GM21423 (cell line): ENCODE measurements around the gene SIPA1L3.
A peak's percentile ranks its signal among the peaks of the same experiment; 100 is the strongest.
"Not testable (repeated sequence)": the region's sequence is repeated elsewhere in the genome, so short reads cannot be mapped to it uniquely, and the experiment has no call there.

Source experiments
- ATAC-seq: cut with Tn5 transposase; IDR thresholded peaks from one replicate; pipeline ENCODE4 v1.9.1; 2021; ENCODE audit warnings: mild to moderate bottlenecking, moderate library complexity; ENCODE audit not compliant: unreplicated experiment

SIPA1L3 gene

DNA sequence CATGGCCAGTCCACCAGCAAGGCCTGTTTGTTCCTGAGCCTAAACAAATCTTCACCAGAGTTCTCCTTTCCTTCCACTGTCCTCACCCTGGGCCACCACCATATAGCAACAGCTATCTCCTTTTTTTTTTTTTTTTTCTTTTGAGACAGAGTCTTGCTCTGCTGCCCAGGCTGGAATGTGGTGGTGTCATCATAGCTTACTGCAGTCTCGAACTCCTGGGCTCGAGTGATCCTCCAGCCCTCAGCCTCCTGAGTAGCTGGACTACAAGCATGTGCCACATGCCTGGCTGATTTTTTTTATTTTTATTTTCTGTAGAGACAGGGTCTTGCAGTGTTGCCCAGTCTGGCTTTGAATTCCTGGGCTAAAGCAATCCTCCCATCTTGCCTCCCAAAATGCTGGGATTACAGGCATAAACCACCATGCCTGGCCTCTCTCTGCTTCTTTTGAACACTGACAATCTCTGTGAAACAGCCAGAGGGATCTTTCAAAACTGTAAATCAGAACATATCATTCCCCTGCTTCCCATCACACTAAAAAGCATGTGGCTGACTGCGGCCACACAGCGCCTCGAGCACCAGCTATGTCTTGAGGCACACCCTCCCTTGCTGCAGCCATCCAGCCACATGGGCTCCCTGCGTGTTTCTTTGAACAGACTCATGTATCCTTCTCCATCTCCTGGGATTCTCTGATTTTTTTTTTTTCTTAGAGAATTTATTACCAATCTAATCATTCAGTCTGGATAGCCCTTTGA, 110.6 kb downstream of the SIPA1L3 start:
- no peak for ATAC-seq

DNA sequence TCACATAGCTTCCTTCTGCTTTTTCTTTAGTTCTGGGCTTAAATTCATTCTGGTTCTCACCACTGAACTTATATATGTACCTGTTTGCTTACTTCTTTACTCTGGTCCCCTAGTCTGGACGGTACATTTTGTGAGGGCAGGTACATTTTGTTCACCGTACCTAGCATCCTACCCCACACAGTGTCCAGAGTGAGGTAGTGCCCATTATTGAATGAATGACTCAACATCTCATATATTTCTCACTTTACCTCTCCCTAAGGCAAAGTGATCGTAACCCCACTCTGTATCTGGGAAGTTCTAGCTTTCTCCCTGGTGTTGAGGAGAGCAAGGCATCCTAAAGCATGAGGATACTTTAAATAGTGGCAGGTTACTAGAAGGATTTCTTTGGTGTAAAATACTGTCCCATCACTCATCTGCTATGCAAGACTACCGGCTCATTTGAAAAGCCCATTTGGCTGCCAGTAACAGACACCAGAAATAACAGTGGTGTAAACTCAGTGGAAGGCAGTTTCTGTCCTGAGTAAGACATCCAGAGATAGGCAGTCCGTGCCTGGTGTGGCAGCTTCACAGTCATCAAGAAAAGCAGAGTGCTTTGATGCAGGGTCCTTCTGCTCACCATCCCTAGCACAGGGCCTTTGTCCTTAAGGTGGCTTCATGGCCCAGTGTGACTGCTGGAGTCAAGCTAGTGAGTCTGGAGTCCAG, 111.8 kb downstream of the SIPA1L3 start:
- ATAC-seq, result no peak

DNA sequence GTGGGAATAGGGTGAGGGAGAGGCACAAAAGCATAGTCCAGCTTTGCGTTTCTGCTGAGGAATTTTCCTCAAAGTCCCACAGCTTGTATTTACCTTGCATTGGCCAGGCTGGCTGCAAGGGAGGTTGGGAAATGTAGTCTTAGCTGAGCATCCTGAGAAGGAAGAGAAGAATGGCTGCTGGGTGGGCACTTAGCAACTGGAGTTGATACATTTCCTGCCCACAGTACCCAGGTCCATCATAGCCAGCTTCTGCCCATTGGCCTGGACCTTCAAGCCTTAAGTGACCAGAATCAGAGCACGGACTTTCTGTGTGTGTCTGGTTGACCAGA, 112.4 kb downstream of the SIPA1L3 start:
- ATAC-seq, result no peak

DNA sequence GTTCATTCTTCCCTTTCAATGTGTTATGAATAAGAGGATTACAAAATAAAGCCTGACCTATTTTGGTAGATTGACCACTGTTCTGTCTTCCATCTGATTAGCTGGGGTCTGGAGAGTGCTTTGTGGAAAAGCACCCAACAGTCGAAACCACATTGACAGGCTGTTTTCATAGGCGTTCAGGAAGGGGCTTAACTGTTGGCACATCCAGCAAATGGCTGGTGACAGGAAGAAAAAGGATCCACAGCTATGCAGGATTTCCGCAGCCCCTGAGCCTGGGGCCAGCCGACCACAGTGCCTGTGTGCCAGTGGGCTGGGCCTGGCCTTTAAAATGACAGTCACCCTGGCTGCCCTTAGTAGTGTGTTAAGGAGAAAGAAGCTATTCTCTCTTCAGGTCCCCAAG, 113.3 kb downstream of the SIPA1L3 start:
- ATAC-seq, result no peak

DNA sequence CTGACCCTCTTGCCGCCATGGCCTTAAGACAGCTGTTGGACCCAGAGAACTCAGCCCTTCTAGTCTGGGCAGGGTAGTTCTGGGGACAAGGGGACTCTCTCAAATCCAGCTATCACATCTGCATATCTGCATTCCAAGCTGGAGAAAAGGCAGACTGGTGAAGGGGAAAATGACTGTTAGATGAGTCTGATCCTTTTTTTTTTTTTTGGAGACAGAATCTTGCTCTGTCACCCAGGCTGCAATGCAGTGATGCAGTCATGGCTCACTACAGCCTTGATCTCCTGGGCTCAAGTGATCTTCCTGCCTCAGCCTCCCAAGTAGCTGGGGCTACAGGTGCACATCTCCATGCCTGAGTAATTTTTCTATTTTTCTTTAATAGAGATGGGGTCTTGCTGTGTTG, 114.3 kb downstream of the SIPA1L3 start:
- ATAC-seq, result no peak

DNA sequence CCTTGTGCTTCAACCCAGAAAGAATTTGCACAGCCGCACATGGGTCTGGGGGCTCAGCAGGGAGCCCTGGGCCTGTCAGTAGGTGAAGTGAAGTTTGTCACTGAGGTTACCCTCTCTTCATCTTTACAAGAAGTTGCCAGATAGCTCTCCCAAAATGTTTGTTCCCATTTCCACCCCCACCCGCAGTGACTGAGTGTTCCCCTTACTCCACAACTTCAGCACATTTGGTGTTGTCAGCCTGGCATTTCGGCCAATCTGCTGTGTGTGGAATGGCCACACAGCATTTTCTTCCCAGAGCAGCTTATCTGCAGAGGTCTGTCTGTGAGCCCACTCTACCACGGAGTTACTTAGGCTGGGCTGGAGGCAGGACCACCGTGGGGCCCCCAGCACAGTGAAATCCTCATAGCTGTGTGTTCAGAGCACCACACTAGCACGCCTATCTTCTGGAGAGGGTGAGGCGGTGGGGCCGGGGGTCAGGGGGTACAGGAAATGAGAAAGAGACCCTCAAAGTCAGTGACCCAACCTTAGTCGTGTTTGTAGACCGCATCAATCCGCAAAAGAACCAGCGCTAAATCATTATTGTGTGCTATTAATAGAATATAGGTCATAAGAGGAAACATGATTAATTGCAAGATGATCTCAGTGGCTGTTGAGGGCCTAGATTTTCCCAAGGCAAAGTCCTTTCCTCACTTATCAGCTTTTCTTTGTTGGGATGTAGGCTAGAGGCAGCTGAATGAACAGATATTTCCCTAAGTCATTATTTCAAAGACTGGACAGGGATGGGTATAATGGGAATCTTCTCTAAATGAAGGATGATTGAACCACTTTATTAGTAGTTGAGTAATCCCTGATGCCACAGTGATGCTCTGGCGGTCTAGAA, 116.0 kb downstream of the SIPA1L3 start:
- ATAC-seq, result no peak

DNA sequence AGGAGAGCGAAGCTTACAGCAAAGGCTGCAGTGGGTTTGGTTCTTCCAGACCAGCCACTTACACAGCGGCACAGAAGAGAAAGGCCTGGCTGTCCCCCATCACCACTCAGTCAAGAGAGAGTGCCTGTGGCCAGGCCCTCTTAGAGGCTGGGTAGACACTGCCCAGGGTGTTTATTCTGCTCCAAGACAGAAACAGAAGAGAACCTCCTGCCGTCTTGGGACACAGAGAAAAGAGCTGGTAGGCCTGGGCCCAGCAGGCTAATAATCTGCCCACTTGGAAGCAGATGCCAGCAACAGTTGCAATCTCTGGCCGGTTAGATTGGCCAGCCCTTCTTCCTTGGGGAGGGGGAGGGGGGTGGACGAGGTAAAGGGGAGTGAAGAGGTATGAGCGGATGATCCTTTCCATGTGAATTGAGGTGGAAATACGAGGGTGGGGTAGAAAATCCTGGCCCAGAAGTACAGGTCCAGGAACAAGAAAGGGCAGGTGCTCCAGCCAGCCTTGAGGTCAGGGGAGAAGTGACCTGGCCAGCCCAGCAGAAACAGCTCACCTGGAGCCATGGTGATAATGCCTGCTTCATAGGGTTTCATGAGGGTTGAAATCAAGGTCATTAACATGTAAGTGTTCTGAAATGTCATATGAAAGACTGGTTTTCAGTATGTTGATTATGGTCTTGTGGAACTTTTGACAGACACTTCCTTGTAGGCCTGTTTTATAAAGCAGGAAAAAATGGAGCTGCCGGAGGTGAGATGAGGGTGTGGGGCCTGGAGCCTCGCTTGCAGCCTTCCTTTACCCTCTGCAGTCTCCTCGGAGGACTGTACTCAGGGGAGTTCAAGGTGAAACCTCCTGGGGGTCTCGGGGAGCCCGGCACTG, 116.9 kb downstream of the SIPA1L3 start:
- ATAC-seq, result no peak

DNA sequence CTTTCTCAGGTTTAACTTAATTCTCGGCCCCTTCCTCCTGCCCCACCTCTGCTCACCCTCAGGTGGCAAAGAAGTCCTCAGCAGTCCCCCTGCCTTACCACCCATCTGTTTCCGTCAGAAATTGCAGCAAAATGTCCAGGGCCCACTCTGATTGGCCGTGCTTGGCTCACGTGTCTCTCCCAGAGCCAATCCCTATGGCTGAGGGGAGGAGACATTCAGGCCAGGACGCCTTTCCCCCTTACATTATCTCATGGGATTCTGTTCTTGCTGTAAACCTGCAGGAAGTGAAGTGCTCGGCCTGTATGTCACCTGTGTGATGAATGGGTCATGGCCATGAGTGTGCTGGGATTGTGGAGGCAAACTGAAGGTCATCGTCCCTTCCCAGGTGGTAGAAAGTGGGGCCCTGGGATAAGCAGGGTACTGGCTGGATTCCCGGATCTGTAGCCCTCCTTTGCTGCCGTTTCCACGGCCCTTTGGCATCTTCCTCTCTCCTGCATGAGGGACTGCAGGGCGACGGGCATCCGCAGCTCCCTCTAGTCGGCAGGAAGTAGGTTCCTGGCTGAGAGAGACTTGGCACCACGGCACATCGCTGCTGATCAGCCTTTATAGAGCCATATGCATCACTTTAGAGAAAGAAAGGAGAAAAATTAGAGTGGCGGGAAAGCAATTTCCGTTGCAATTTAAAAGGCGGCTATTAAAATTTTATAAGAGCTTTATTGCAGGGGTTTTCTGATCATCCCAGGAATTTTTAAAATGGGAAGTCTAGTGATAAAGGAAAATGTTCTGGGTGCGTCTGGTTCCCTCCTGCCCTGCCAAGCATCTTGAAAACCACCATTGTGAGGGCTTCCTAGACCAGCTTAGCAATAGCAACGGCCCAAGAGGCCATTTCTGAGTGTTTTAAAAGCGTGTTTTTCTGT, 118.2 kb downstream of the SIPA1L3 start:
- ATAC-seq, result no peak

DNA sequence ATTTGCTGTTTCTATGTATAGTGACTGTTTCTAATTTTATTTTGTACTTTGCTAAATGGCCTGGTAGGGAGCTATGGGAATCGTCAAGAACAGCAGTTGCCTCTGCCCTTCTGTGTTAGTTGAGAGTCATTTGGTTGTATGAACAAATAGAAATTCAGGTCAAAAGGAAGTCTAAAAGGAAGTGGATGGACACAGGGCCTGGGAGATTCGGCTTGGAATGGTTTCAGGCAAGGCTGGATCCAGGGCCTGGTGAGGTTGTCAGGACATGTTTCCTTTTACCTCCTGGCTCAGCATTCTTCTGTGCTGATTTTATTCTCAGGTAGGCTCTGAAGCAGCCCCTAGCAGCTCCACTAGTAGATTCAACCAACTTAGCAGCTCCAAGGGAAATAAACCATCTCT, 118.9 kb downstream of the SIPA1L3 start:
- ATAC-seq, result no peak

DNA sequence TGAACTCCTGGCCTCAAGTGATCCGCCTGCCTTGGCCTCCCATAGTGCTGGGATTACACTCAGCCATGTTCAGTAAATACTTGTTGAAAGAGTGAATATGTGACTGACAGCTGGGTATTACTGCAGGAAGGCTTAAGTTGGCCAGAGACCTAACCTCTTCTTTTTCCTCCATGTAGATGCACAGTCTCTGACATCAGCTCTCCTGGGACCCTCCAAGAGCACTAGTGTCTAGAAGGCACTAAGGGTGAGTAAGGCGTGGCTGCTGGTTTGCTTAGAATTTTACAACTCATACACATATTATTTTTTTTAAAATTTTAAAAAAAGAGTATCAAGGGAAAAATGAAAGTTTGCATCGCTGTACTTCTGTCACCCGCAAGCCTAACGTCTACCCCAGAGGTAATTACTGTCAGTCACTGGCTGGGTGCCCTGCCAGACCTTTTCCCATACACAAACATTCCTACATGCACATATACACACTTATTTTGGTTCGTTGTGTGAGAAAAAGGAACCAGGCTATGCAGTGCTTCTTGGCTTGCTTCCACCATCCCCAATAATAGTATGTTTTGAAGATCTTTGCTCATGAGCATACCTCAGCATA, 122.0 kb downstream of the SIPA1L3 start:
- ATAC-seq, result no peak

DNA sequence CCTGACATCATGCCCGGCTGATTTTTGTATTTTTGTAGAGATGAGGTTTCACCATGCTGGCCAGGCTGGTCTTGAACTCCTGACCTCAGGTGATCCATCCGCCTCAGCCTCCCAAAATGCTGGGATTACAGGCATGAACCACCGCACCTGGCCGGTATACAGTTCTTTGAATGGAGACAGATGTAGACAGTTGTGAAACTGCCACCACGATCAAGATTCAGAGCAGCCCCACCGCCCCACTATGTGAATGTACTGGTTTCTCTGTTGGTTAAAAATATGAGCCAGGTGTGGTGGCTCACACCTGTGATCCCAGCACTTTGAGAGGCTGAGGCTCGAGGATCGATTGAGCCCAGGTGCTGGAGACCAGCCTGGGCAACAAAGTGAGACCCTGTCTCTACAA, 123.0 kb downstream of the SIPA1L3 start:
- not testable (repeated sequence) for ATAC-seq

DNA sequence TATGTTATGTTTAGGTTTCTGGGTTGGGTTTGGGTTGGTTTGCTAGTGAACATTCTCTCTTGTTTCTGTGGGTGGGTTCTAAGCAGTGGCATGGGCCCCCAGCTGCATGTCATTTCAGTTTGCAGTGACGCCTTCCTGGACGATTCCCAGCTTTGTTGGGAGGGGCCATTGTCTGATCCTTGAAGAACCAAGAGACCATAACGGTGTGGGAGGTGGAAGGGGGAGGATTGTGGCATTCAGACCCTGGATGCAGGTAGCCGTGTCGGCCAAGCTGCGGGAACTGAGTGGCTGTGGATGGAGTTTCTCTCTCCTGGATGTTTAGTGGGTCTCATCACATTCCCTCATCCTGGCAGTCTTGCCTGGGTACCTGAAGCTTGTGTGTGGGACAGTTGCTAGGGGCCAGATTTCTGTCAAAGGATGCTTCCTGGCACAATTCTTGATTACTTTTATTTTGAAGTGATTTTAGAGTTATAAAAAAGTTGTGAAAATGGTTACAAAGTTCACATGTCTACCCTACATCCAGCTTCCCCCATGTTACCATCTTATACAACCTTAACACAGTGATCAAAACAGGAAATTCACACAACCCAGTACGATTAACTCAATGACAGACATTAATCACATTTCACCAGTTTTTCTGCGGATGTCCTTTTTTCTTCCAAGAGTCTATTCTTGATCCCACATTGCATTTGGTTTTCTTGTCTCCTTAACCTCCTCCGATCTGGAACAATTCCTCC, 123.8 kb downstream of the SIPA1L3 start:
- no peak for ATAC-seq

DNA sequence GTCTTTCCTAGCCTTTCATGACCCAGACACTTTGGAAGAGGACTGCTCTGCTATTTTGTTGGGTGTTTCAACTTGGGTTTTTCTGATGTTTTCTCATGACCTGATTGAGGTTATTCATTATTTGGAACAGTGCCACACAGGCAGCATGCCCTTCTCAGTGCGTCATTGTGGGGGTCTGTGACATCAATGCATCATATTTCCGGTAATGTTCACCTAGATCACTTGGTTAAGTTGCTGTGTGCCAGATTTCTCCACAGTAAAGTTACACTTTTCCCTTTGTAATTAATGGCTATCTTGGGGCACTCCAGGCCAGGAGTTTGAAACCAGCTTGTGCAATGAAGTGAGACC, 124.4 kb downstream of the SIPA1L3 start:
- no peak for ATAC-seq

DNA sequence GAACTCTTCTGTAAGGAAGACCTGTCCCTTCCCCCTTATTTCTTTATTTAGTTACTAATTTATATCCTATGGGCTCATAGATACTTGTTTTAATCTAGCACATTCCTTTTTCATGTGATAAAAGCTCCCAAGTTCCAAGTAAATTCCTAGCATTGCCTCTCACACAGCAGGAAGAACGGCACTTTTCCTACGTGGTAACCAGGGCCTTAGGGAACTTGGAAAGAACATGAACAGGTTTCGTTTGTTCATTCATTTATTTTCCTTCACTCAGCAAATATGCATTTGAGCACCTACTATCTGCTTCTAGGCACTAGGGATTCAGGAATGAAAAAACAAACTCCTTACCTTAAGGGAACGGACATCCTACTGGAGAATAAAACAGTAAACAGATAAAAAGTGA, 125.1 kb downstream of the SIPA1L3 start:
- ATAC-seq, result no peak

DNA sequence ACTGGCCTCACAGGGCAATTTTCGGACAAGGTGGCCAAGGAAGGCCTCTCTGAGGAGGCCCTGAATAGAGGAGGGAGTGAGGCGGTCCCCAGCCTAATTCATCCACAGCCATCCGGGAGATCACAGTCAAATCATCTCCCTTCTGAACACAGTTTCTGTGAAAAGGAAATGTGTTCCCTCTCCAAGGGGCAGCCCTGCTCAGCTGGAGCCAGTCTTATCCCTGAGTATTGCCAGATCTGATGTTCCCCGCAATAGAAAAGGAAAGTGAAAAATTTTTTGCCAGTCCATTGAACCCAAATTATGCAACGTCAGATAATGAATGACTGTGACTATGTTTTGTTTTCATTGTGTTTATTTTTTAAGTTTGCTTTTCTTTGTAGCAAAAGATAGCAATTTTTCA, 125.9 kb downstream of the SIPA1L3 start:
- no peak for ATAC-seq

DNA sequence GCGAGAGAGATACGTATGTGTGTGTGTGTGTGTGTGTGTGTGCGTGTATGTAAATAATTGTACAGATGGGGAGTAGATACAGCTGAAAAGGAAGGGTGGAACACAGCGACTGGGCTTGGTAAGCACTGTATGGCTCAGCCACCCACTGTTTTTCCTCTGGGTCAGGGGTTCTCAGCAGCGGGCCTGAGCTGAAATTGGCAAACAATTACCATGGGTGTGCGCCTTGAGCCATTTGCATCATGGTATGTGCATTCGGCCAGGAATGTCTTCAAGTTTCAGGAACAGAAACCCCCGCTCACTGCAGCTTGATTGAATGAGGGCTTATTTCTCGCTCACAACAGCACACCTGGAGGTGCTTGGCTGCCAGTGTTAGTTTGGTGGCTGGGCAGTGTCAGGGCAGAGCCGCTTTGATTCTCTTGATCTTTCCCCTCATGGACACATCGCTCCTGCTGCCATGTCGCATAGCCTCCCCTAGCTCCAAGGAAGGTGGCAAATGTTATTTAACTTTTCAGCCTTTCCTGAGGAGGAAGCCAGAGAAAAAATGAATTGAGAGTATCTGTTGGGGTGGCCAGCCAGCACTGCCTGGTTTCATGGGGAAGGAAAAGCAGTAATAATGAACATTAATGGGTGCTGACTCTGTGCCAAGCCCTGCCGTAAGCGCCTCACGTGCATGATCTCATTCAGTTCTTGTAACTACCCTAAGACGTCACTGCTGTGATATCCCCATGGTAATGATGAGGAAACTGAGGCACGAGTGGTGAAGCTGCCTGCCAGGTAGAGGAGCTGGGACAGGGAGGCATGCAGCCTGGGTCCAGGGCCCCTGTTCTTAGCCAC, 126.9 kb downstream of the SIPA1L3 start:
- peak; percentile 74 for ATAC-seq

DNA sequence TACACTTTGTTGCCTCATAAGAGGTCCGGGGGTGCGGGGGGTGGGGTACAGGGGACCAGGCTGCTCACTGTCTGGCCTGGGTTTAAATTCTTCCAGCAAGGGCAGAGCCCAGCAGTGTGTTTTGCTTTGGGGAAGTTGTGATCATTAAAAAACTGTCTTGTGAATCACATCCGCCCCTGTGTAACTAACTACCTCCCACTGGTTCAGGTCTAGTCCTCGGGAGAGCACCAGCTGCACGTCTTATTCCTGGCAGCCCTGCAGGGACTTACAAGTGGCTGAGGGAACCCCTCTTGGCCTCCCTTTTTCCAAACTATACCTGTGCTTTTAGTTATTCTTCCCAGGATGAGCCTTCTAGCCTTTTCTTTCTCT, 127.5 kb downstream of the SIPA1L3 start:
- no peak for ATAC-seq
